ENCODE measurements around the gene ABCG1. TPM values are rescaled to one million over a fixed set of nuclear protein-coding genes. Genes with fewer than 3 reads are reported as not detected.

ABCG1 gene
- polyA plus RNA-seq, 1 donor from 2014 or later: 14.2 TPM

DNA sequence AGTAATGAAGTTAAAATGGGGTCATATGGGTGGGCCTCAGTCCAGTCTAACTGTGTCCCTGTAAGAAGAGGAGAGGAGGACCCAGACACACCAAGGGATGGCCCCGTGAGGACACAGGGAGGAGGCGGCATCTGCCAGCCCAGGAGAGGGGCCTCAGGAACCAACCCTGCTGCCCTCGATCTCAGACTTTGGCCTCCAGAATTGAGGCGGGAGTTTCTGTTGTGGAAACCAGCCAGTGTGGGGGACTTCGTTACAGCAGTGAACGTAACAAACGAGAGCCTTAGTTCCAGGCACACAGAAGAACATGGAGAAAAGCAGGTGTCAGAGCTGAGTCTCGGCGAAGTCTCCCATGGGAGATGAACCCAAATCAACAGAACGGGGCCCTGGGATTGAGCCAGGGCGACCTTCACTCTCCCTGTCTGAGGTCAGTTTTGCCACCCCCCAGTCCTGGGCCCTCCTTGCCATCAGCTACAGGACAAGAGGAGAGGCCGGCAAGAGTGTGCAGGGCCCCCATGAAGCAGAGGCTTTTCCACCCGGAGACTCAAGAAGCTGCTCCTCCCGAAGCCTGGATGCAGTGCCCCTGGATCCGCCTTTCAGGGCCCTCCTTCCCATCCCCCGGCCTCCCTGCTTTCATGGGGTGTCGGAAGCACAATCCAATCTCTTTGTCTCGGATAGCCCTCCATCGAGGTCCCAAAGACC is 59.7 kb downstream of the ABCG1 start:
- Histone ChIP-seq H3K79me2 (replicated peaks; ENCODE audit: insufficient read depth, low read length) (no peaks in the 10 kb centered on the region), H3K36me3 (ENCODE audit: insufficient read depth, low read length) (no peaks in the 10 kb centered on the region), H4K20me1 (ENCODE audit: insufficient read depth) (no peaks in the 10 kb centered on the region), H3K9ac (ENCODE audit: low read length) (no peak overlapping the region), H3K4me3 (ENCODE audit: low read length) (no peak overlapping the region), H2AFZ (ENCODE audit: low read depth, low read length) (no peak overlapping the region), H3K9me2 (ENCODE audit: insufficient read depth, low read length) (no peaks in the 10 kb centered on the region), H3F3A (ENCODE audit: insufficient read depth, low read length, poor library complexity, severe bottlenecking) (no peaks in the 10 kb centered on the region), H3K27me3 (ENCODE audit: insufficient read depth, low read depth, low read length) (no peaks in the 10 kb centered on the region), H3K27ac (ENCODE audit: low read length) (no peak overlapping the region), H3K4me2 (ENCODE audit: low read length) (no peak overlapping the region), H3K9me3 (ENCODE audit: low read length) (no peaks in the 10 kb centered on the region)
- TF ChIP-seq POLR2AphosphoS5 (IDR thresholded peaks at IDR 0.05) (no peak), SMC3 (conservative IDR thresholded peaks at IDR 0.05; ENCODE audit: poor library complexity) (no peak), EP300 (conservative IDR thresholded peaks at IDR 0.05; ENCODE audit: poor library complexity, severe bottlenecking) (no peak), EZH2 (IDR thresholded peaks at IDR 0.05; ENCODE audit: borderline replicate concordance, insufficient read depth, low read length, poor library complexity, severe bottlenecking) (no peak), TAF1 (IDR thresholded peaks at IDR 0.05; ENCODE audit: low read depth) (no peak)
- TF ChIP-seq, protein P1, sequence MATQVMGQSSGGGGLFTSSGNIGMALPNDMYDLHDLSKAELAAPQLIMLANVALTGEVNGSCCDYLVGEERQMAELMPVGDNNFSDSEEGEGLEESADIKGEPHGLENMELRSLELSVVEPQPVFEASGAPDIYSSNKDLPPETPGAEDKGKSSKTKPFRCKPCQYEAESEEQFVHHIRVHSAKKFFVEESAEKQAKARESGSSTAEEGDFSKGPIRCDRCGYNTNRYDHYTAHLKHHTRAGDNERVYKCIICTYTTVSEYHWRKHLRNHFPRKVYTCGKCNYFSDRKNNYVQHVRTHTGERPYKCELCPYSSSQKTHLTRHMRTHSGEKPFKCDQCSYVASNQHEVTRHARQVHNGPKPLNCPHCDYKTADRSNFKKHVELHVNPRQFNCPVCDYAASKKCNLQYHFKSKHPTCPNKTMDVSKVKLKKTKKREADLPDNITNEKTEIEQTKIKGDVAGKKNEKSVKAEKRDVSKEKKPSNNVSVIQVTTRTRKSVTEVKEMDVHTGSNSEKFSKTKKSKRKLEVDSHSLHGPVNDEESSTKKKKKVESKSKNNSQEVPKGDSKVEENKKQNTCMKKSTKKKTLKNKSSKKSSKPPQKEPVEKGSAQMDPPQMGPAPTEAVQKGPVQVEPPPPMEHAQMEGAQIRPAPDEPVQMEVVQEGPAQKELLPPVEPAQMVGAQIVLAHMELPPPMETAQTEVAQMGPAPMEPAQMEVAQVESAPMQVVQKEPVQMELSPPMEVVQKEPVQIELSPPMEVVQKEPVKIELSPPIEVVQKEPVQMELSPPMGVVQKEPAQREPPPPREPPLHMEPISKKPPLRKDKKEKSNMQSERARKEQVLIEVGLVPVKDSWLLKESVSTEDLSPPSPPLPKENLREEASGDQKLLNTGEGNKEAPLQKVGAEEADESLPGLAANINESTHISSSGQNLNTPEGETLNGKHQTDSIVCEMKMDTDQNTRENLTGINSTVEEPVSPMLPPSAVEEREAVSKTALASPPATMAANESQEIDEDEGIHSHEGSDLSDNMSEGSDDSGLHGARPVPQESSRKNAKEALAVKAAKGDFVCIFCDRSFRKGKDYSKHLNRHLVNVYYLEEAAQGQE (IDR thresholded peaks at IDR 0.05; ENCODE audit: borderline replicate concordance): no peak
- TF ChIP-seq, protein P2, sequence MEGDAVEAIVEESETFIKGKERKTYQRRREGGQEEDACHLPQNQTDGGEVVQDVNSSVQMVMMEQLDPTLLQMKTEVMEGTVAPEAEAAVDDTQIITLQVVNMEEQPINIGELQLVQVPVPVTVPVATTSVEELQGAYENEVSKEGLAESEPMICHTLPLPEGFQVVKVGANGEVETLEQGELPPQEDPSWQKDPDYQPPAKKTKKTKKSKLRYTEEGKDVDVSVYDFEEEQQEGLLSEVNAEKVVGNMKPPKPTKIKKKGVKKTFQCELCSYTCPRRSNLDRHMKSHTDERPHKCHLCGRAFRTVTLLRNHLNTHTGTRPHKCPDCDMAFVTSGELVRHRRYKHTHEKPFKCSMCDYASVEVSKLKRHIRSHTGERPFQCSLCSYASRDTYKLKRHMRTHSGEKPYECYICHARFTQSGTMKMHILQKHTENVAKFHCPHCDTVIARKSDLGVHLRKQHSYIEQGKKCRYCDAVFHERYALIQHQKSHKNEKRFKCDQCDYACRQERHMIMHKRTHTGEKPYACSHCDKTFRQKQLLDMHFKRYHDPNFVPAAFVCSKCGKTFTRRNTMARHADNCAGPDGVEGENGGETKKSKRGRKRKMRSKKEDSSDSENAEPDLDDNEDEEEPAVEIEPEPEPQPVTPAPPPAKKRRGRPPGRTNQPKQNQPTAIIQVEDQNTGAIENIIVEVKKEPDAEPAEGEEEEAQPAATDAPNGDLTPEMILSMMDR (IDR thresholded peaks at IDR 0.05; ENCODE audit: poor library complexity, severe bottlenecking): no peak

DNA sequence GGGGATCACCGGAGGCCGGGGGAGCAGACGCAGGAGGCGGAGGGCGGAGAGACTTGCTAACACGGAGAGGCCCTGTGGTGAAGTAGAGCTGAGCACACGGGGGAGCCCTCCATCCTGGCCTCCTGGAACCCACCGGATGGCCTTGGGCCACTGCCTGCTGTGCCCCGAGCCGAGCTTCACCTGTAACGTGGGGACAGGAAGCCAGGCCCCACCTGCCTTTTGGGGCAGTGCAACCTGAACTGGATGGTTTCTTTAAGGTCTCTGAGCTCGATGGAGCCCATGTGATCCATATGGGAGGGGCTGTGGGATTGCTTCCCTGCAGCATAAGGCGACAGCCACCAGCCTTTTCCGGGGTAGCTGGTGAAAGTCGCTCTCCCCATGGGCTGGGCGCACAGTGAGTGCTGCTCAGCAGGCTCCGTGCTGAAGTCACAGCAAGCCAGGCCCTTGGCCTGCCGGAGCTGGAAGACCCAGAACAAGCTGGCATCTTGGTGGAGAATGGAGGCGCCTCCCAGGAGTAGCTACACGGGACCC is 60.5 kb downstream of the ABCG1 start:
- H3K36me3 ChIP-seq (ENCODE audit: insufficient read depth, low read length): no peaks in the 10 kb centered on the region
- H2AFZ ChIP-seq (ENCODE audit: low read depth, low read length): no peak overlapping the region
- H3F3A ChIP-seq (ENCODE audit: insufficient read depth, low read length, poor library complexity, severe bottlenecking): no peaks in the 10 kb centered on the region
- H3K27me3 ChIP-seq (ENCODE audit: insufficient read depth, low read depth, low read length): no peaks in the 10 kb centered on the region
- no peaks in the 10 kb centered on the region for H4K20me1 ChIP-seq (ENCODE audit: insufficient read depth)
- no peak for TF ChIP-seq RAD21 (conservative IDR thresholded peaks at IDR 0.05)
- no peak overlapping the region for H3K4me3 ChIP-seq (ENCODE audit: low read length)
- no peaks in the 10 kb centered on the region for H3K9me3 ChIP-seq (ENCODE audit: low read length)
- H3K79me2 ChIP-seq (replicated peaks; ENCODE audit: insufficient read depth, low read length): no peaks in the 10 kb centered on the region
- no peak overlapping the region for H3K4me2 ChIP-seq (ENCODE audit: low read length)
- H3K9me2 ChIP-seq (ENCODE audit: insufficient read depth, low read length): no peaks in the 10 kb centered on the region
- no peak overlapping the region for H3K27ac ChIP-seq (ENCODE audit: low read length)
- no peak overlapping the region for H3K9ac ChIP-seq (ENCODE audit: low read length)

DNA sequence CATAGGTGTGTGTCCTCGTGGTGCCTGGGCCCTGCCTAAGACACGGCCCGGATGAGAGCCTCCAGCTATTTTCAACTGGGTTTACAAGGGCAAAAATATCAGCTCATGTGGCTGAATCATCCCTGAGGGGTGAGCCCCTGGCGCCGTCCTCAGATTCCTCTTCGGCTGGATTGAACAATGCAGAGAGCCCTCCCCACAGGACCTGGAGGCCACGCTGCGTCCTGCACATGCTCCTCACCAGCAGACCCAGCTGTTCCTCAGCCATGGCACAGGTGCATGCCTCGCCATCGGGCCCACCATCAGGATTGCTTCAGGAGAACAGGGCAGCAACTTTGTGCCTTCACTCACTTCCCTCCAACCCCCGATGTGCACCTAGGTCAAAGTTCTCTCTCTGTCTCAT is 60.9 kb downstream of the ABCG1 start:
- no peak overlapping the region for H3K27ac ChIP-seq (ENCODE audit: low read length)
- no peak overlapping the region for H3K4me3 ChIP-seq (ENCODE audit: low read length)
- no peaks in the 10 kb centered on the region for H4K20me1 ChIP-seq (ENCODE audit: insufficient read depth)
- H3K27me3 ChIP-seq (ENCODE audit: insufficient read depth, low read depth, low read length): no peaks in the 10 kb centered on the region
- H3F3A ChIP-seq (ENCODE audit: insufficient read depth, low read length, poor library complexity, severe bottlenecking): no peaks in the 10 kb centered on the region
- no peaks in the 10 kb centered on the region for H3K79me2 ChIP-seq (replicated peaks; ENCODE audit: insufficient read depth, low read length)
- H3K9me2 ChIP-seq (ENCODE audit: insufficient read depth, low read length): no peaks in the 10 kb centered on the region
- TF ChIP-seq POLR2AphosphoS5 (IDR thresholded peaks at IDR 0.05): no peak
- no peak for TF ChIP-seq SMC3 (conservative IDR thresholded peaks at IDR 0.05; ENCODE audit: poor library complexity)
- H3K4me2 ChIP-seq (ENCODE audit: low read length): no peak overlapping the region
- no peaks in the 10 kb centered on the region for H3K9me3 ChIP-seq (ENCODE audit: low read length)
- H2AFZ ChIP-seq (ENCODE audit: low read depth, low read length): no peak overlapping the region
- no peak overlapping the region for H3K9ac ChIP-seq (ENCODE audit: low read length)
- no peaks in the 10 kb centered on the region for H3K36me3 ChIP-seq (ENCODE audit: insufficient read depth, low read length)
